GM10266 (cell line): ENCODE measurements around the gene DUS1L.

ENCODE experiments used
- DNase-seq: peaks from one replicate; pipeline ENCODE4 v3.0.0; 2012; ENCODE audit errors: extremely low spot score
- TF ChIP-seq, protein P1 (sequence below): IDR thresholded peaks from 2 replicates; pipeline ENCODE4 v1.5.1; 2012; ENCODE audit warnings: mild to moderate bottlenecking, low read depth; ENCODE audit not compliant: control insufficient read depth, insufficient read depth; ENCODE audit errors: missing control alignments

The DUS1L gene

DNA sequence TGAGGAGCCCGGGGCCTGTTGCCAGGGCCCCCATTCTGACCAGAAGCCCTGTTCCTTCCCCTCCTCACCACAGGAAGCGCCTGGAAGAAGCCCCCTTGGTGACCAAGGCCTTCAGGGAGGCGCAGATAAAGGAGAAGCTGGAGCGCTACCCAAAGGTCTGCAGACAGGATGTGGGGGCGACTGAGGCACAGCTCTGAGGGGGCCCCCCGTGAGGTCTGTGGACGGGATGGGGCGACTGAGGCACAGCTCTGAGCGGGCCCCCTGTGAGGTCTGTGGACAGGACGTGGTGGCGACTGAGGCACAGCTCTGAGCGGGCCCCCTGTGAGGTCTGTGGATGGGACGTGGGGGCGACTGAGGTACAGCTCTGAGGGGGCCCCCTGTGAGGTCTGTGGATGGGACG lies 56.2 kb downstream of the DUS1L start:
- TF ChIP-seq, protein P1, sequence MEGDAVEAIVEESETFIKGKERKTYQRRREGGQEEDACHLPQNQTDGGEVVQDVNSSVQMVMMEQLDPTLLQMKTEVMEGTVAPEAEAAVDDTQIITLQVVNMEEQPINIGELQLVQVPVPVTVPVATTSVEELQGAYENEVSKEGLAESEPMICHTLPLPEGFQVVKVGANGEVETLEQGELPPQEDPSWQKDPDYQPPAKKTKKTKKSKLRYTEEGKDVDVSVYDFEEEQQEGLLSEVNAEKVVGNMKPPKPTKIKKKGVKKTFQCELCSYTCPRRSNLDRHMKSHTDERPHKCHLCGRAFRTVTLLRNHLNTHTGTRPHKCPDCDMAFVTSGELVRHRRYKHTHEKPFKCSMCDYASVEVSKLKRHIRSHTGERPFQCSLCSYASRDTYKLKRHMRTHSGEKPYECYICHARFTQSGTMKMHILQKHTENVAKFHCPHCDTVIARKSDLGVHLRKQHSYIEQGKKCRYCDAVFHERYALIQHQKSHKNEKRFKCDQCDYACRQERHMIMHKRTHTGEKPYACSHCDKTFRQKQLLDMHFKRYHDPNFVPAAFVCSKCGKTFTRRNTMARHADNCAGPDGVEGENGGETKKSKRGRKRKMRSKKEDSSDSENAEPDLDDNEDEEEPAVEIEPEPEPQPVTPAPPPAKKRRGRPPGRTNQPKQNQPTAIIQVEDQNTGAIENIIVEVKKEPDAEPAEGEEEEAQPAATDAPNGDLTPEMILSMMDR: no peak
- no peak for DNase-seq

DNA sequence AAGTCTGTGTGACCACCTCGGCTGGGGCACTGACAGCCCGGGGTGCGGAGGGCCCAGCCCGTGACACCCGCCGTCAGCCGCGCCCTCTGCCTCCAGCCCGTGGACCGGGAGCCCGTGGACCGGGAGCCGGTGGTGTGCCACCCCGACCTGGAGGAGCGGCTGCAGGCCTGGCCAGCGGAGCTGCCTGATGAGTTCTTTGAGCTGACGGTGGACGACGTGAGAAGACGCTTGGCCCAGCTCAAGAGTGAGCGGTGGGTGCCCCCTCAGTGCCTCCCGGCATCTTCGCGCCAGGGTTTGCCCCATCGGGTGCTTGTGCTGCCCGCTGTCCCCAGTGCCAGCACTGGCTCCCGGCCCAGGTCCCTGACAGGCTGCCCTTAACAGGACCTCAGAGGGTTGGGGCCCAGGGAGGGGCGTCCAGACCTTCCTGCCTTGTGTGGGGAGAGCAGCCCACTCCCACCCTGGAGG lies 56.6 kb downstream of the DUS1L start:
- TF ChIP-seq, protein P1: no peak
- no peak for DNase-seq

DNA sequence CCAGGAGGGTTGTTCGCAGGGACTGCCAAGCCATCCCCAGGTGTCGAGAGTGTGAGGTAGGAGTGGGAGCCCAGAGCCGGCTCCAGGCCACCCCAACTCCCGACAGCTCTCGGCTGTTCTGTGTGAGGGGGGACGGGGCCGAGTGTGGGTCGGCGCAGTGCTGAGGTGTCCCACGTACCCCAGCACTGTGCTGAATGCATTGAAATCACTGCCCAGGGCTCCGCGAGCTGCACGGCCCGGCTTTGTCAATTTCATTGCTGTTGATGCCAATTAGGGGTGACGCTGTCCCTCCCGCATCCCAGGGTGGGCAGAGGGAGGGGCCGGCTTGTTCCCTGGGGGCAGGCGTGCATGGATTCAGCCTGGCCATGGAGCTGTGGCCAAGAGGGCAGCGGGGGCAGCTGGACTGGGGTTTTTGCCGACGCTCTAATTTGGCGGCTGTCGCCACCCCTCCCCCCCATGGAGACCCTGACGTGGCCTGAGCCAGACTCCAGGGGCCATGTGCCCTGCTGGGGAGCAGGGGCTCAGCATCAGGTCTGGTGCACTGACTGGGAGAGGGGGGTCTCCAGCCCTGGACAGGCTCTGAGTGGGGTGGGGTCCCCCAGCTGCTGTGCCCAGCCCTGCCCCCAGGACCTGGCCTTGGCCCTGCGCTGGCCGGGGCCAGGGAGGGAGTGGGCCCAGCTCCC lies 57.2 kb downstream of the DUS1L start:
- TF ChIP-seq, protein P1: no peak
- no peak for DNase-seq
